ENCODE data around the gene HACD2.

Gene HACD2

DNA sequence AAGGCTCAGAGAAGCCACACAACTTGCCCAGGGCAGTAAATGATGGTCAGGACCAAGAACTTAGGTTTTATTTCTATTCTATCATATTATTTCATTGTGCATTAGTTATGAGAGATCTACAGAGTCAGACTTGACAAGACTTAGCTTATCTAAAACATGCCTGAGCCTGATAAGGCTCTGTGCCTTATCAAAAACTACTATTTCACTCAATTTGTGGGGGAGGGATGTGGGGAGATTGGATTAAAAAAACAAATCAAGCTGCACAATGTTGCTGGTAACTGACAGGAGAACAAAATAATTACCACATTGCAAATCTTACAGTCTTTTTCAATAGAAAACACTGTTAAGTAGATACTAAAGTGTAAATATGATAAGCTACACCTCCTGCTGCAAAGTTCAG, 16.0 kb downstream of the HACD2 start:
- DNase-seq, result no peak

DNA sequence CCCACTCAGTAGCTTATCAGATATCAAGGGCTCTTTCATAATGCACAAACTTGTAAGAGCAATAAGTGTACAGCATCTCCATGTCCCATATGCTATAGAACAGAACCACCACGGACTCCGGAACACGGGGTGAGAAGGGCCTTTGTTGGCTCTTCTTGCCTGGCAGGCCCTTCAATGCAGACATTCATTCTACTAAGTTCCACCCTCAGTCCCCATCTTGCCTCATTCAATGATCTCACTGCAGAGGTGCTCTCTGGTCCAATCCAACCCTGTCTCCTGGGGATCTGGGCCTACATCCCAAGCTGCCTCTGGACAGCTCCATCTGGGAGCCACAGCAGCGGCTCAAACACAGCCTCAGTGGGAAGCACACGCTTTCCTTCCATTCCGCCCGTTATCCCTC, 16.8 kb downstream of the HACD2 start:
- DNase-seq, result no peak

DNA sequence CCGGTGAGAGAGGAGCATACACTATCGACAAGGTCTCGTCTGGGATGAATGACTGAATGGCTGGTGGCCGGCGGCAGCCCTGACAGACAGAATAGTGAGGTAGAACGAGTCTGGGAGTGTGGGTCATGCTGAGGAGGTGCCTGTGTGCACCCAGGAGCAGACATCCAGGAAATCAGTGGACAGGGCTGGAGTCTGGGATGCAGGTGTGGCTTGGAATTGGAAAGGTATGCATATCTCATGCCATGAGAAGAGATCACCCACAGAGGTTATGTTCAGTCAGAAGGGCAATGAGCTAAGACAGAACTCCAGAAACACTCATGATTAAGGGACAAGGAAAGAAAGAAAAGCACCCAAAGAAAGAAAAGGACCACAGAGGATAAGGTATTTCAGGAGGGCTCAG, 20.8 kb downstream of the HACD2 start:
- DNase-seq, result no peak

DNA sequence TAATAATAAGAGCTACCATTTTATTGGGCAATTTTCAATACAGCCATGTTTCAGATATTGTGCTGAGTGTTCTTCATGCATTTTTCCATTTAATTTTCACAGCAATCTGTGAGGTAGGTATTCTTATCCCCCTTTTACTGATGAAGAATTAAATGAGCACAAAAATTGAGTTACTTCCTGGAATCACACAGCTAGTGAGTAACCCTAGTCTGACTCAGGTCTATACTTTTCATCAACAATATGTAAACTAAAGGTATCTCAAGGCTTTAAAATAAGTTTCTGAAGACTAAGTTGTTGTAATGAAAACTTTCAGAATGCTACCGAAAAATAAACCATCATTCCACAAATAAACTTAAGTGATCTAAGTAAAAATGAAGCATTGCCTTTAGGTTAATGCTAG, 22.3 kb downstream of the HACD2 start:
- DNase-seq, result no peak

DNA sequence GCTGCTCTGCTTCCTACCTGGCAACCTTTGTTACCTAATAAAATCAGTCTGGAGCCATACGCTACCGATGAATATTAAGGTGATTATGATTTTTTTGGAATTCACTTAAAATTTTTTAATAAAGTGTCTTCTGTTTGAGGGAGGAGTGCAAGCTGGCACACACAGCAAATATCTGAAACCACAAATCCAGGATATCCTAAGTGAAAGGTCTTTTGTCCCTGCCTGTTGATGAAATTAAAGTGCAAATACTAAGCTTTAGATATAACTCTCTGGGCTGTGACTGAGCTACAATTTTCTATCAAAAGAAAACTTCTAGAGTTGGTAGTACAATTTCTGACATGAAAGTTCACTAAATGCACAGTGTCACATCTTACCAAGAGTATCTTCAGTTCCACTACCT, 23.7 kb downstream of the HACD2 start:
- no peak for DNase-seq

- no peak for DNase-seq
Observed at GRCh38 chr3:123559040-123559861, 25.6 kb downstream of the HACD2 start.

GRCh38 chr3:123553536-123553935, 31.3 kb downstream of the HACD2 start:
- no peak for DNase-seq

DNA sequence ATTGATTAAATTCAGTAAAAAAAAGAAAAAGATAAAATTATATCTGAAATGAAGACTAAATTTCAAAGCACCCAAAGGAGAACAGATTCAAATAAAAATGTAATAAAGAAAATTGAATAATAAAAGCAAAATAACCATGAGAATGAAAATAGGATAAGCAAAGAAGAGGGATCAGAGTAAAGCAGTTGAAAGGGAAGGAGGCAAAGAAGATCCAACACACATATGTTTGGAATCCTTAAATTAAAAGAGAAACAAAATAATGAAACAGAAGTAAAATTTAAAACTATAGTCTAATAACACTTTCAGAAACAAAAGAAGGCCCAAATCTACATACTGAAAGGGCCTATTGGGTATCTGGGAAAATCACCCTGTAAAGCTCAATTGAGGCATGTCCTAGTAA, 32.1 kb downstream of the HACD2 start:
- DNase-seq, result no peak

DNA sequence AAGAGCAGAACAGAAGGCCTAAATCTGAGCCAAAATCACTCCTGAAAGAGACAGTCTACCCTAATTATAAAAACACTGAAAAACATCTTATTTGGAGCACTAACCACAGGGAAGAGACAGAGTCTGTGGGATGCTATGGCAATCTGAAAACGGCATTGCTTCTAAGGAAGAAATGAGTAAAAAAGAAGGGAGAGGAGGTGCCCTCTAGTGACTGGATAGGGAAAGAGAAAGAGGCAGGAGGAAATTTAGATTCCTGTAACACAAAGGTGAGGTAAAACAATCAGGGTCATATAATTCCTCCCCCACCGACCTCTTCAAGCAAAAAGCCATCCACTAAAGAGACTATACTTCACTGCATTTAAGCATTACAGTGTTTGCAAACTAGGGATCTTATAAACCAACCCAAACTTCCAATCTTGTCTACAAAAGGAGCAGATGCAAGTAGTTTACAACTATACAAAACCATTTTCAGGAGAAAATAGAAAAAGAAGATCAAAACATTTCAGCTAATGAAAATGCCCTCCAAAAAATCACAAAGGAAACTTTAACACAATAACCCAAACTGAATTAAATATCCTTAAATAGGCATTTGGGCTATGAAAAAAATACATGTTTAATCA, 32.6 kb downstream of the HACD2 start:
- DNase-seq, result no peak

- no peak for DNase-seq
Observed at GRCh38 chr3:123547881-123548519, 36.9 kb downstream of the HACD2 start.

DNA sequence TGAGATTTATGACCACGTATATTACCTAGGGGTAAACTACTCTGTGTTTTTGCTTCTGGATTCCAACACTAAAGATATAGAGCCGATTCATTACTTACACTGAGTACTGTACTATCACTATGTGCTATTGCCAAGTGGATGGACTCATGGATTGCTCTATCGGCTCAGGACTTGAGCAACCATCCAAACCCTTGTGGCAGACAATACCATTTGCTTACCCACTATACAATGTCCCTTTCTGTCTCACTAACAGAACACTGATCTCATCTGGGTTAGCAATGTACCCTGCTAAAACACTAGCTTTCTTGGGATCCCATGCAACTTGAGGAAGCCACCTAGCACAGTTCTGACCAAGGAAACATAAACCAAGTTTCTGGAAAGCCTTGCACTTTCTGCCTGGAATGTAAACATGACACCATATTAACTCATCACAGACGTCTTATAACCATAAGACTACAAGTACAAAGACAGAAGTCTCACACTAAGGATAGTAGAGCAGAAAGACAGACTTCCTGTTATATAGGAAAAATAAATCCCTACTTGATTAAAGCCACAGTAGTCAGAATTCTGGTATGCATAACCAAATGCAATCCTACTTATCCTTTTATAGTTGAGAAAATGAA, 38.6 kb downstream of the HACD2 start:
- no peak for DNase-seq

DNA sequence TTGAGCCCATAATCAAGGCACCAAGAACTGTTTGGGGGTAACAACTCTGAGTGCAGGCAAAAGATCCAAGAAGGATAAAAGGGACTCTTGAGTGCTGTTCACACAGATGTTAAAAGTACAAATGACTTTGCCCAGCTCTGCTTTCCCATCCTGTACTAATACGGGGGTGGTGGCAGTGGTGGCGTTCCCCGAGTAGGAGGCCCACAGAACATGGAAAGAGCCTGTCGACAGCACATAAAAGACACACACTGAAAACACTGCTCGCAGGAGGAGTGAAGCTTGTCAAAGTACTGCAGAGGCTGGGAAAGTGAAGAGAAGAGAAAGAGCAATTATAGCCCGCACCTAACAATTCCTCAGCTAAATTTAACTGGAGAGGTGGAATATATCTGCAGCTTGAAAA, 40.9 kb downstream of the HACD2 start:
- no peak for DNase-seq

DNA sequence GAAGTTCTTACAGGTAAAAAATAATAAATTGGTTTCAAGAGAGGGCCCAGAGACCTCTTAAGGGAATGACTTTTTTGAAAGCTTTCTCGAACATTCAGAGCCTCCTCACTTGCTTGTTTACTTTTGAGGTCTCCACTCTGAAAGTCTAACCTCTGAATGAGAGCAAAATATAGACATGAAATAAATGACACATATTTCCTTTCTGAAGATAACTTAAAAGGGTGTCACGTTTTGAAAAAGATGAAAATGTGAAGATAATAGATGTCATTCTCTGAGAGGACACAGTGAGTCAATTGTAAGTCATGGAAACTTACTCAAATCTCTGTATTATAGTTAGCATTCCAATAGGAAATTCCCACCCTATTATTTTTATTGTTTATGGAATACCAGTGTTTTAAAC, 44.6 kb downstream of the HACD2 start:
- no peak for DNase-seq

GRCh38 chr3:123536153-123536895, 48.5 kb downstream of the HACD2 start:
- no peak for DNase-seq

GRCh38 chr3:123535580-123535979, 49.3 kb downstream of the HACD2 start:
- DNase-seq, result no peak

- DNase-seq, result no peak
Observed at GRCh38 chr3:123534264-123534663, 50.6 kb downstream of the HACD2 start.

GRCh38 chr3:123533554-123534159, 51.2 kb downstream of the HACD2 start:
- DNase-seq, result no peak

GRCh38 chr3:123528130-123528529, 56.7 kb downstream of the HACD2 start:
- DNase-seq, result no peak

GRCh38 chr3:123527046-123527445, 57.8 kb downstream of the HACD2 start:
- no peak for DNase-seq

- no peak for DNase-seq
Observed at GRCh38 chr3:123526474-123526873, 58.4 kb downstream of the HACD2 start.

- DNase-seq, result no peak
Observed at GRCh38 chr3:123525433-123525832, 59.4 kb downstream of the HACD2 start.

- no peak for DNase-seq
Observed at GRCh38 chr3:123524981-123525380, 59.9 kb downstream of the HACD2 start.

DNA sequence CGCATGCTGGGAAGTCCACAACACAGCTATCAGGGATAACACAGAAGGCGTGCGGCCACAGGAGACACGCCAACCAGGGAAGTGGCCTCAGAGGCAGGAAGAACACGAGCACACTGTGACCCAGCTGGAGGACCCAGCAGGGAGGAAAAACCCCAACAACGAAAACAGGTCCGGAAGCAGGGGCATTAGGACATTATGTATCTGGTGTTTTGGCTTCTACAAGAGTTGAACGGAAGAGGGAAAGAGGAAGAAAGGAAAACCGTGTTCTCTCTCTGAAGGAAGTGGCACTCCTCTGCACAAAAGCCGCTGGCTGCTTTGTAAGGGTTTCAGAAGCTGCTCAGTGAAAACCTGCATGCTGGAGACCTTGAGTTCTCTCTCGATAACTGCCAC, 61.8 kb downstream of the HACD2 start:
- DNase-seq, result no peak

All from activated T-cell treated with anti-CD3 and anti-CD28 coated beads, Interleukin-2, amount 50 U/mL, for 1 hour (primary cell).